ENCODE measurements around the gene NMRK1. TPM values are rescaled to one million over a fixed set of nuclear protein-coding genes. Genes with fewer than 3 reads are reported as not detected.

NMRK1 gene
- total and polyA plus RNA-seq, 2 of the 13 experiments (the other 11 are each of a cell fraction or from before 2014, with no cell fraction given) = 9.1 to 12.9 TPM

DNA sequence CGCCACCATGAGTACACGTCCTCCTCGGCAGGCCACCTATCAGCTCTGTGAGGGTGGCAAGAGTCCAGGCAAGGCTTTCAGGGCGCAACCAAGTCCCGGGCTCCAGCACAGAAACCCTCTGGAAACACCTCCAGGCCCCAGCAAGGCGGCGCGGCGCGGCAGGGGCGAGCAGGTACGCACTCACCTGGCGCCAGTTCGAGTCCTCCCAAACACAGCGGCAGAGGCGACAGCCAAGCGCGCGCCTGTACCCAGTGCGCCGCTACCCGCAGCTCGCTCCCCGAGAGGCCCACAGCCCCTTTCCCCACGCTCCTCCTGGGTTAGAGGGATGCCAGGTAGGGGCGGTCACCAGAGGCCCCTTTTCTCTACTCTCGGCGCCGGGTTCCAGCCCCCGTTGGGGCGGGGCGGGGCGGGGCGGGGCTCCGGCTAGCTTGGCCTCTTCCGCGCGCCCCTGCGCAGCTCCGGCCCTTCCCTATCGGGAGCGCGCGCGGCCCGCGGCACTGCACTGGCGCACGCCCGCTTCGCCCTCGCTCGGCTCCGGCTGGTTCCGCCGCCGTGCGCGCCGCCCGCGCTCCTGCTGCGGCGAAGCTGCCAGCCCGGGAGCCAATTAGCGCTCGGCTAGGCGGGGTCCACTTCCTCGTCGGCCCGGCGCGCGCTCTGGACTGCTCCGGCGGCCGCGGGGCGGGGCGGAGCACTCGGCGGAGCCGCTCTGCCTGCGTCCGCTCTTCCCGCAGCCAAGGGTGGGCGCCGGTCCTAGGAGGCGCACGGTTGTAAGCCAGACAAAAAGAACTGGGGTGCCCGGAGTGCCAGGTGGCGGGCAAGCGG, at the start of gene NMRK1, which contains the start of gene OSTF1 (continued):
- TF ChIP-seq NCOA5 (CRISPR knock-in tag; IDR thresholded peaks at IDR 0.05) = no peak
- peak; percentile 43; the same call in 1 of the 2 replicates for TF ChIP-seq PATZ1 (CRISPR knock-in tag; IDR thresholded peaks at IDR 0.05)
- TF ChIP-seq, protein P1, sequence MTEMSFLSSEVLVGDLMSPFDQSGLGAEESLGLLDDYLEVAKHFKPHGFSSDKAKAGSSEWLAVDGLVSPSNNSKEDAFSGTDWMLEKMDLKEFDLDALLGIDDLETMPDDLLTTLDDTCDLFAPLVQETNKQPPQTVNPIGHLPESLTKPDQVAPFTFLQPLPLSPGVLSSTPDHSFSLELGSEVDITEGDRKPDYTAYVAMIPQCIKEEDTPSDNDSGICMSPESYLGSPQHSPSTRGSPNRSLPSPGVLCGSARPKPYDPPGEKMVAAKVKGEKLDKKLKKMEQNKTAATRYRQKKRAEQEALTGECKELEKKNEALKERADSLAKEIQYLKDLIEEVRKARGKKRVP (CRISPR knock-in tag; IDR thresholded peaks at IDR 0.05) = no peak
- TF ChIP-seq, protein P2, sequence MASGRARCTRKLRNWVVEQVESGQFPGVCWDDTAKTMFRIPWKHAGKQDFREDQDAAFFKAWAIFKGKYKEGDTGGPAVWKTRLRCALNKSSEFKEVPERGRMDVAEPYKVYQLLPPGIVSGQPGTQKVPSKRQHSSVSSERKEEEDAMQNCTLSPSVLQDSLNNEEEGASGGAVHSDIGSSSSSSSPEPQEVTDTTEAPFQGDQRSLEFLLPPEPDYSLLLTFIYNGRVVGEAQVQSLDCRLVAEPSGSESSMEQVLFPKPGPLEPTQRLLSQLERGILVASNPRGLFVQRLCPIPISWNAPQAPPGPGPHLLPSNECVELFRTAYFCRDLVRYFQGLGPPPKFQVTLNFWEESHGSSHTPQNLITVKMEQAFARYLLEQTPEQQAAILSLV (CRISPR knock-in tag; IDR thresholded peaks at IDR 0.05; ENCODE audit: borderline replicate concordance) = no peak; the same call in 1 of the 2 replicates
- no peak for TF ChIP-seq HMGA1 (CRISPR knock-in tag; conservative IDR thresholded peaks at IDR 0.05)
- no peak for TF ChIP-seq TRIM24 (CRISPR knock-in tag; IDR thresholded peaks at IDR 0.05)
- TF ChIP-seq POGK (CRISPR knock-in tag; conservative IDR thresholded peaks at IDR 0.05) = peak; percentile 69; the same call in 1 of the 2 replicates
- TF ChIP-seq, protein P3, sequence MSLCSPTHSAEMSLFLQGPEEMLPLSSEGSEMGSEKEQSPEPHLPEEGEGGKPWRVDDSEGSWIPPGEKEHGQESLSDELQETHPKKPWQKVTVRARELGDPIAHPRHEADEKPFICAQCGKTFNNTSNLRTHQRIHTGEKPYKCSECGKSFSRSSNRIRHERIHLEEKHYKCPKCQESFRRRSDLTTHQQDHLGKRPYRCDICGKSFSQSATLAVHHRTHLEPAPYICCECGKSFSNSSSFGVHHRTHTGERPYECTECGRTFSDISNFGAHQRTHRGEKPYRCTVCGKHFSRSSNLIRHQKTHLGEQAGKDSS (CRISPR knock-in tag; IDR thresholded peaks at IDR 0.05; ENCODE audit: borderline replicate concordance, low read depth) = no peak; the same call in 1 of the 2 replicates
- TF ChIP-seq, protein P4, sequence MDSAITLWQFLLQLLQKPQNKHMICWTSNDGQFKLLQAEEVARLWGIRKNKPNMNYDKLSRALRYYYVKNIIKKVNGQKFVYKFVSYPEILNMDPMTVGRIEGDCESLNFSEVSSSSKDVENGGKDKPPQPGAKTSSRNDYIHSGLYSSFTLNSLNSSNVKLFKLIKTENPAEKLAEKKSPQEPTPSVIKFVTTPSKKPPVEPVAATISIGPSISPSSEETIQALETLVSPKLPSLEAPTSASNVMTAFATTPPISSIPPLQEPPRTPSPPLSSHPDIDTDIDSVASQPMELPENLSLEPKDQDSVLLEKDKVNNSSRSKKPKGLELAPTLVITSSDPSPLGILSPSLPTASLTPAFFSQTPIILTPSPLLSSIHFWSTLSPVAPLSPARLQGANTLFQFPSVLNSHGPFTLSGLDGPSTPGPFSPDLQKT (CRISPR knock-in tag; IDR thresholded peaks at IDR 0.05; ENCODE audit: borderline replicate concordance) = no peak
- TF ChIP-seq, protein P5, sequence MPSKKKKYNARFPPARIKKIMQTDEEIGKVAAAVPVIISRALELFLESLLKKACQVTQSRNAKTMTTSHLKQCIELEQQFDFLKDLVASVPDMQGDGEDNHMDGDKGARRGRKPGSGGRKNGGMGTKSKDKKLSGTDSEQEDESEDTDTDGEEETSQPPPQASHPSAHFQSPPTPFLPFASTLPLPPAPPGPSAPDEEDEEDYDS (CRISPR knock-in tag; IDR thresholded peaks at IDR 0.05) = peak; percentile 63
- TF ChIP-seq NFKB2 (CRISPR knock-in tag; IDR thresholded peaks at IDR 0.05; ENCODE audit: borderline replicate concordance) = no peak
- TF ChIP-seq, protein P6, sequence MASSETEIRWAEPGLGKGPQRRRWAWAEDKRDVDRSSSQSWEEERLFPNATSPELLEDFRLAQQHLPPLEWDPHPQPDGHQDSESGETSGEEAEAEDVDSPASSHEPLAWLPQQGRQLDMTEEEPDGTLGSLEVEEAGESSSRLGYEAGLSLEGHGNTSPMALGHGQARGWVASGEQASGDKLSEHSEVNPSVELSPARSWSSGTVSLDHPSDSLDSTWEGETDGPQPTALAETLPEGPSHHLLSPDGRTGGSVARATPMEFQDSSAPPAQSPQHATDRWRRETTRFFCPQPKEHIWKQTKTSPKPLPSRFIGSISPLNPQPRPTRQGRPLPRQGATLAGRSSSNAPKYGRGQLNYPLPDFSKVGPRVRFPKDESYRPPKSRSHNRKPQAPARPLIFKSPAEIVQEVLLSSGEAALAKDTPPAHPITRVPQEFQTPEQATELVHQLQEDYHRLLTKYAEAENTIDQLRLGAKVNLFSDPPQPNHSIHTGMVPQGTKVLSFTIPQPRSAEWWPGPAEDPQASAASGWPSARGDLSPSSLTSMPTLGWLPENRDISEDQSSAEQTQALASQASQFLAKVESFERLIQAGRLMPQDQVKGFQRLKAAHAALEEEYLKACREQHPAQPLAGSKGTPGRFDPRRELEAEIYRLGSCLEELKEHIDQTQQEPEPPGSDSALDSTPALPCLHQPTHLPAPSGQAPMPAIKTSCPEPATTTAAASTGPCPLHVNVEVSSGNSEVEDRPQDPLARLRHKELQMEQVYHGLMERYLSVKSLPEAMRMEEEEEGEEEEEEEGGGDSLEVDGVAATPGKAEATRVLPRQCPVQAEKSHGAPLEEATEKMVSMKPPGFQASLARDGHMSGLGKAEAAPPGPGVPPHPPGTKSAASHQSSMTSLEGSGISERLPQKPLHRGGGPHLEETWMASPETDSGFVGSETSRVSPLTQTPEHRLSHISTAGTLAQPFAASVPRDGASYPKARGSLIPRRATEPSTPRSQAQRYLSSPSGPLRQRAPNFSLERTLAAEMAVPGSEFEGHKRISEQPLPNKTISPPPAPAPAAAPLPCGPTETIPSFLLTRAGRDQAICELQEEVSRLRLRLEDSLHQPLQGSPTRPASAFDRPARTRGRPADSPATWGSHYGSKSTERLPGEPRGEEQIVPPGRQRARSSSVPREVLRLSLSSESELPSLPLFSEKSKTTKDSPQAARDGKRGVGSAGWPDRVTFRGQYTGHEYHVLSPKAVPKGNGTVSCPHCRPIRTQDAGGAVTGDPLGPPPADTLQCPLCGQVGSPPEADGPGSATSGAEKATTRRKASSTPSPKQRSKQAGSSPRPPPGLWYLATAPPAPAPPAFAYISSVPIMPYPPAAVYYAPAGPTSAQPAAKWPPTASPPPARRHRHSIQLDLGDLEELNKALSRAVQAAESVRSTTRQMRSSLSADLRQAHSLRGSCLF (CRISPR knock-in tag; IDR thresholded peaks at IDR 0.05; ENCODE audit: borderline replicate concordance) = no peak
- TF ChIP-seq KLF6 (CRISPR knock-in tag; IDR thresholded peaks at IDR 0.05) = no peak

All from HepG2 (cell line).